GM23338 (cell line): ENCODE results near the gene IER5. TPM values are rescaled to one million over a fixed set of nuclear protein-coding genes. Genes with fewer than 3 reads are reported as not detected.

Source experiments
- ATAC-seq: fragments of 200-7000 bp; cut with Tn5 transposase; 3 replicates; pipeline ENCODE4 v1.9.1; 2020
- DNase-seq: peaks from one replicate; pipeline ENCODE4 v3.0.0-alpha.2; 2015; ENCODE audit warnings: low spot score
- H2AFZ ChIP-seq: fragments of 200-600 bp; sonication (generic); 2 replicates; pipeline ENCODE4 v1.8.0; 2016; ENCODE audit warnings: antibody characterized with exemption, mild to moderate bottlenecking, moderate library complexity
- H3F3A ChIP-seq: fragments of 200-600 bp; sonication (generic); replicated peaks from 2 replicates; pipeline ENCODE4 v1.8.0; 2017; ENCODE audit warnings: antibody characterized with exemption, mixed run types, low read depth
- H3K27ac ChIP-seq: fragments of 200-600 bp; sonication (generic); 2 replicates; pipeline ENCODE4 v1.6.1; 2016; ENCODE audit warnings: low read depth
- H3K27me3 ChIP-seq: fragments of 200-600 bp; sonication (generic); 2 replicates; pipeline ENCODE4 v1.8.0; 2016; ENCODE audit warnings: mild to moderate bottlenecking, mixed run types, moderate library complexity; ENCODE audit not compliant: insufficient read depth
- H3K36me3 ChIP-seq: fragments of 200-600 bp; sonication (generic); 2 replicates; pipeline ENCODE4 v1.8.0; 2016; ENCODE audit warnings: mild to moderate bottlenecking; ENCODE audit not compliant: insufficient read depth
- H3K4me1 ChIP-seq: fragments of 200-600 bp; sonication (generic); 2 replicates; pipeline ENCODE4 v1.8.0; 2016; ENCODE audit warnings: mild to moderate bottlenecking, moderate library complexity; ENCODE audit not compliant: insufficient read depth
- H3K4me2 ChIP-seq: fragments of 200-600 bp; sonication (generic); 2 replicates; pipeline ENCODE4 v1.7.1; 2017; ENCODE audit warnings: mixed run types
- H3K4me3 ChIP-seq: fragments of 200-600 bp; sonication (generic); 2 replicates; pipeline ENCODE4 v1.6.1; 2016; ENCODE audit warnings: mixed run types
- H3K79me2 ChIP-seq: fragments of 200-600 bp; sonication (generic); replicated peaks from 2 replicates; pipeline ENCODE4 v1.8.0; 2017; ENCODE audit warnings: mild to moderate bottlenecking; ENCODE audit not compliant: insufficient read depth
- H3K9me2 ChIP-seq: fragments of 200-600 bp; sonication (generic); 2 replicates; pipeline ENCODE4 v1.8.0; 2017; ENCODE audit not compliant: insufficient read depth
- H4K20me1 ChIP-seq: fragments of 200-600 bp; sonication (generic); replicated peaks from 2 replicates; pipeline ENCODE4 v1.8.0; 2017; ENCODE audit warnings: mild to moderate bottlenecking; ENCODE audit not compliant: insufficient read depth
- H3K27ac Mint-ChIP-seq: 2 replicates; pipeline ENCODE4 v1.8.0; 2020; ENCODE audit warnings: inconsistent platforms, mild to moderate bottlenecking, moderate library complexity, mixed read lengths
- H3K27me3 Mint-ChIP-seq: 3 replicates; pipeline ENCODE4 v1.8.0; 2022; ENCODE audit warnings: low read depth, mild to moderate bottlenecking, moderate library complexity, mixed read lengths, inconsistent platforms; ENCODE audit not compliant: insufficient read depth, poor library complexity
- H3K36me3 Mint-ChIP-seq: 3 replicates; pipeline ENCODE4 v1.8.0; 2021; ENCODE audit warnings: low read depth, mild to moderate bottlenecking, inconsistent platforms, moderate library complexity, mixed read lengths
- H3K4me1 Mint-ChIP-seq: 3 replicates; pipeline ENCODE4 v1.8.0; 2020; ENCODE audit warnings: mild to moderate bottlenecking, inconsistent platforms, mixed read lengths
- H3K4me3 Mint-ChIP-seq: 3 replicates; pipeline ENCODE4 v1.8.0; 2021; ENCODE audit warnings: moderate library complexity, mild to moderate bottlenecking, inconsistent platforms, mixed read lengths
- H3K9me3 Mint-ChIP-seq: 3 replicates; pipeline ENCODE4 v1.8.0; 2020; ENCODE audit warnings: moderate library complexity, mild to moderate bottlenecking, inconsistent platforms, mixed read lengths
- CTCF ChIP-seq, 2 experiments: fragments of 200-600 bp in 1 of 2; sonication (generic) in 1 of 2; conservative IDR thresholded peaks; 2 replicates each; pipeline versions ENCODE4 v1.5.1 to v1.6.1; 2016 to 2017; ENCODE audit warnings: antibody characterized with exemption in 2 of 2, low read depth in 2 of 2, mild to moderate bottlenecking in 2 of 2, moderate library complexity in 1 of 2
- EZH2phosphoT487 ChIP-seq: fragments of 200-600 bp; sonication (generic); IDR thresholded peaks from one replicate; pipeline ENCODE4 v1.8.1; 2018; ENCODE audit warnings: antibody characterized with exemption; ENCODE audit not compliant: unreplicated experiment
- JUNB ChIP-seq: IDR thresholded peaks from one replicate; pipeline ENCODE4 v1.6.1; 2016; ENCODE audit warnings: antibody characterized with exemption; ENCODE audit not compliant: unreplicated experiment
- POLR2AphosphoS5 ChIP-seq: IDR thresholded peaks from 2 replicates; pipeline ENCODE4 v1.6.1; 2016; ENCODE audit warnings: antibody characterized with exemption, low read depth
- REST ChIP-seq: IDR thresholded peaks from one replicate; pipeline ENCODE4 v1.6.1; 2018; ENCODE audit warnings: antibody characterized with exemption; ENCODE audit not compliant: unreplicated experiment
- polyA plus RNA-seq: library from polyadenylated mRNA; unstranded; fragments of >200 nt; fragmentation: Nextera tagmentation; extraction: Ambion mirVana; gene quantifications from 2 replicates; pipeline ENCODE4 v1.2.1, GENCODE V29; 2016
- total RNA-seq: library from RNA; depleted of rRNA; stranded (reverse); fragments of >200 nt; shearing (Covaris generic); gene quantifications from 2 replicates; pipeline ENCODE4 v1.2.3, GENCODE V29; 2014

Gene IER5
- total and polyA plus RNA-seq, 2 experiments from 2014 or later: 3.8 to 9.5 TPM

GRCh38 chr1:181137217-181137743 lies 48.8 kb downstream of the IER5 start:
- peaks cover 33% of the 10 kb centered on the region for H3K4me1 Mint-ChIP-seq
- Histone ChIP-seq H4K20me1 (no peaks in the 10 kb centered on the region), H3K36me3 (no peaks in the 10 kb centered on the region), H3K4me2 (no peak overlapping the region), H2AFZ (no peak overlapping the region), H3K27ac (no peak overlapping the region), H3K27me3 (peaks cover 4% of the 10 kb centered on the region; the same call in 1 of the 2 replicates), H3K4me3 (no peak overlapping the region), H3K9me2 (no peaks in the 10 kb centered on the region), H3K79me2 (no peaks in the 10 kb centered on the region), H3F3A (0 out of 2 replicates have a peak, but pooled peaks cover 5% of the 10 kb centered on the region), H3K4me1 (peaks cover 22% of the 10 kb centered on the region)
- H3K27ac Mint-ChIP-seq: no peak overlapping the region
- no peaks in the 10 kb centered on the region; the same call in 2 of the 3 replicates for H3K36me3 Mint-ChIP-seq
- no peaks in the 10 kb centered on the region for H3K9me3 Mint-ChIP-seq
- H3K4me3 Mint-ChIP-seq: no peak overlapping the region
- no peak for TF ChIP-seq POLR2AphosphoS5
- H3K27me3 Mint-ChIP-seq: peaks cover 19% of the 10 kb centered on the region
- no peak for ATAC-seq
- DNase-seq: no peak

- H3K4me2 ChIP-seq: no peak overlapping the region
- H3K27me3 Mint-ChIP-seq: peaks cover 13% of the 10 kb centered on the region
- H4K20me1 ChIP-seq: no peaks in the 10 kb centered on the region
These were observed 51.1 kb downstream of the IER5 start for GRCh38 chr1:181139631-181140061.

GRCh38 chr1:181140398-181140797 lies 51.9 kb downstream of the IER5 start:
- H3K4me1 ChIP-seq: peaks cover 6% of the 10 kb centered on the region; the same call in 1 of the 2 replicates
- ATAC-seq (no peak), DNase-seq (no peak)
- no peaks in the 10 kb centered on the region for H3K9me3 Mint-ChIP-seq
- no peak overlapping the region for H3K27ac Mint-ChIP-seq
- H4K20me1 ChIP-seq: no peaks in the 10 kb centered on the region
- H2AFZ ChIP-seq: no peak overlapping the region
- no peak overlapping the region for H3K4me3 ChIP-seq
- TF ChIP-seq JUNB (no peak), REST (no peak)
- no peak overlapping the region for H3K4me3 Mint-ChIP-seq
- no peak overlapping the region for H3K4me2 ChIP-seq
- peaks cover 4% of the 10 kb centered on the region; the same call in 1 of the 2 replicates for H3K27me3 ChIP-seq
- no peaks in the 10 kb centered on the region for H3K79me2 ChIP-seq
- no peaks in the 10 kb centered on the region; the same call in 2 of the 3 replicates for H3K36me3 Mint-ChIP-seq
- H3K4me1 Mint-ChIP-seq: peaks cover 11% of the 10 kb centered on the region
- H3F3A ChIP-seq: no peaks in the 10 kb centered on the region
- peaks cover 11% of the 10 kb centered on the region for H3K27me3 Mint-ChIP-seq
- no peaks in the 10 kb centered on the region for H3K36me3 ChIP-seq
- H3K9me2 ChIP-seq: no peaks in the 10 kb centered on the region
- H3K27ac ChIP-seq: no peak overlapping the region

More at GRCh38 chr1:181139631-181140061, 51.1 kb downstream of the IER5 start:
- Mint-ChIP-seq H3K9me3 (no peaks in the 10 kb centered on the region), H3K27ac (no peak overlapping the region), H3K4me1 (peaks cover 18% of the 10 kb centered on the region), H3K36me3 (no peaks in the 10 kb centered on the region; the same call in 2 of the 3 replicates), H3K4me3 (no peak overlapping the region)
- H3K4me3 ChIP-seq: no peak overlapping the region
- DNase-seq: no peak
- H3K4me1 ChIP-seq: peaks cover 9% of the 10 kb centered on the region; the same call in 1 of the 2 replicates
- no peak for ATAC-seq
- H3K27ac ChIP-seq: no peak overlapping the region
- peaks cover 4% of the 10 kb centered on the region; the same call in 1 of the 2 replicates for H3K27me3 ChIP-seq
- no peak overlapping the region for H2AFZ ChIP-seq
- no peaks in the 10 kb centered on the region for H3K9me2 ChIP-seq
- no peaks in the 10 kb centered on the region for H3F3A ChIP-seq
- H3K36me3 ChIP-seq: no peaks in the 10 kb centered on the region
- TF ChIP-seq CTCF (conservative IDR thresholded peaks at IDR 0.05; ENCODE audit: low read depth in 2 of 2): no peak
- TF ChIP-seq EZH2phosphoT487: no peak
- no peaks in the 10 kb centered on the region for H3K79me2 ChIP-seq
